SKM-1 treated with dmso at 0.1 percent for 144 hours (cell line): ENCODE measurements around the gene PLA2G6.

Experiments
- DNase-seq: peaks from one replicate; lab custom pipeline; 2025; ENCODE audit not compliant: unreplicated experiment; lab: John Stamatoyannopoulos, UW

The PLA2G6 gene

GRCh38 chr22:38214302-38215056, 32.8 kb upstream of the PLA2G6 start:
- DNase-seq = no peak

DNA sequence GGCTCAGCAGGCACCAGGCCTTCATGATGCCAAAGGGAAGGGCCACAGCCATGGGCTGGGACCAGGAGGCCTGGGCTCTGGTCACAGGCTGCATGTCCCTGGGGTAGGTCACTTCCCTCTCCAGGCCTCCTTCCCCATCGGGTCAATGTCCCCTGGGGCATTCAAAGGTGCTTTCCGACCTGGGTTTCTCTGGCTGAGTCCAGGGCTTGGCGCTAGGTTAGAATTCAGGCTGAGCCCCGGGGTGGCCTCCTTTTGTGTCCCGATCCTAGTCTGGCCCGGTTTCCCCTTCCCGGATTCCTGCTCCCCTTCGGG, 32.3 kb upstream of the PLA2G6 start:
- DNase-seq = no peak

DNA sequence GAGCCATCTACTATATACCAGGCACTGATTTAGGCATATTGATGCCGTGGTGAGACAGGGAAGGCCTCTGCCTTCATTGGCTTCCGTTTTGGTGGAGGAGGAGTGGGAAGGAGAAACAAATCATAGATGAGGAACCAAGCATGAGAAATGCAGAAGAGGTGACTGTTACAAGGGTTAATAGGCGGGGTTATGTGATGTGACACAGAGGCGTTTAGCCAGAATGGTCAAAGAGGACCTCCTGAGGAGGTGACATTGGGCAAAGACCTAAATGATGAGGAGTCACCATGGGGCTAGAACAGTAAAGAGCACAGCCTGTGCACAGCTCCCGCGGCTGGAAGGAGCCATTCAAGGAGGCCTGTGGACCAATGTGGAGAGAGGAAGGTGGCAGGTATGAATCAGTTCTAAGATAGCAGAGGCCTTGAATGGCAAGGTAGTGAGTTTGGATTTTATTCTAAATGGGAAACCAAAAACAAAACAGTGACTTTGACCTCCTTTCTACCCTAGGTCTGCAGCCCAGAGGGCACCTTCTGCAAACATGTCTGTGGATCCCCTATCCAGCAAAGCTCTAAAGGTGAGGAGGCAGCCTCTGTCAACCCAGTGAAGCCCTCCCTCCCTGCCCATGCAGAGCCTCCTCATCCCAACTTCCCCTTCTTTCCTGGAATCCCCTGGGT, 31.8 kb upstream of the PLA2G6 start:
- peak; percentile 58 for DNase-seq

DNA sequence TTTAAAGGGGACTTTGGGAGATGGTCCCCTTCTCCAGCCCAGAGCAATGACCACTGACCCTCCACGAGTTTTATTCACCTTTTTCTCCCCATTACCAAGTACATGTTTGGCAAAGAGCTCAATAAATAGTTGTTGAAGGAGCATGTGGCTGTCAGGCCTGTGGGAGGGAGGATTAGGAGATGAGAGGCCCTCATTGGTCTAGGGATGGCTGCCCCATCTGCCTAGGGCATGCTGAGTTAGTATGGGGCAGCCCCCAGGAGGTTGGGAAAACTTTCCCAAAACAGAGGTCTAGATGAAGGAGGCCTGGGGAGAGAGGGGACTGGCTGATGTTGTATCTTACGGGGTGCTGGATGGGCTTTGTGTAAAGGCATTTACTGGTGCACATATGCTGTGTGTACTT, 30.8 kb upstream of the PLA2G6 start:
- no peak for DNase-seq

- DNase-seq = no peak
Observed at GRCh38 chr22:38211556-38211955, 29.9 kb upstream of the PLA2G6 start.

DNA sequence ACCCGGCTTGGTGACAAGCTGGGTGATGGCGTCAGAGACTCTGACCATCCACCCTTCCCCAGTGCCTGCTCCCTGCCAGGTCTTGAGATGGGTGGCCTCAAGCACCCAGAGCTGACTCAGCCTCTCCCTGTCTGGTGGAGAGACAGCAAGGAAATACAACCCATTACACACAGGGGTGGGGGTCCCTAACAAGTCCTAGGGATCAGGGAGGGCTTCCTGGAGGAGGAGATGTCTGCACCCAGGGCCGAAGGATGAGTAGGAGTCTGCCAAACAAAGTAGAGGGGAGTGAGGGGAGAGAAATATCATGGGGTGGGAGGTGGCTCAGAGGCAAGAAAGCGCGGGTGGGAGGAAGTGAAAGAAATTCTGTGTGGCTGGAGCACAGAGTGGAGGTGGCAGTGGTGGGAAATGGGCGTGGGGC, 26.9 kb upstream of the PLA2G6 start:
- no peak for DNase-seq

GRCh38 chr22:38207898-38208432, 26.3 kb upstream of the PLA2G6 start:
- no peak for DNase-seq

- DNase-seq = no peak
Observed at GRCh38 chr22:38205261-38206128, 23.9 kb upstream of the PLA2G6 start.

DNA sequence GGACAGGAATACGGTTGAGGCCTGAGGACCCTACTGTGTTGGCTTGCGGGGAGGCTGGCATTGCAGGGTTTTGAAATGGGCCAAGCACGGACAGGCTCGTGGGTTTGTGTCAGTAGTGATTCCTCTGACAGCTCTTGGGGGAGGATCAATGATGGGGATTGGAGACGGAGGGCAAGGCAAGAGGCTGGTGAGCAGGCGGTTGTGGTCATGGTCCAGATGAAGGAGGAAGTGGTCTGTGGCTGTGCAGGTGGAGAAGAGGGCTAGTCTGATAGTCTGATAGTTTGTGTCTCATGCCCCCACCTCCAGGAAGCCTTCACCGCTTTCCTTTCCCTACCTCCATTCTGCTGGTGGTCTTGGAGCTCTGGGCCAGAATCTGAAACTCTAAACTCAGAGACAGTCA, 23.2 kb upstream of the PLA2G6 start:
- DNase-seq = peak; percentile 28

DNA sequence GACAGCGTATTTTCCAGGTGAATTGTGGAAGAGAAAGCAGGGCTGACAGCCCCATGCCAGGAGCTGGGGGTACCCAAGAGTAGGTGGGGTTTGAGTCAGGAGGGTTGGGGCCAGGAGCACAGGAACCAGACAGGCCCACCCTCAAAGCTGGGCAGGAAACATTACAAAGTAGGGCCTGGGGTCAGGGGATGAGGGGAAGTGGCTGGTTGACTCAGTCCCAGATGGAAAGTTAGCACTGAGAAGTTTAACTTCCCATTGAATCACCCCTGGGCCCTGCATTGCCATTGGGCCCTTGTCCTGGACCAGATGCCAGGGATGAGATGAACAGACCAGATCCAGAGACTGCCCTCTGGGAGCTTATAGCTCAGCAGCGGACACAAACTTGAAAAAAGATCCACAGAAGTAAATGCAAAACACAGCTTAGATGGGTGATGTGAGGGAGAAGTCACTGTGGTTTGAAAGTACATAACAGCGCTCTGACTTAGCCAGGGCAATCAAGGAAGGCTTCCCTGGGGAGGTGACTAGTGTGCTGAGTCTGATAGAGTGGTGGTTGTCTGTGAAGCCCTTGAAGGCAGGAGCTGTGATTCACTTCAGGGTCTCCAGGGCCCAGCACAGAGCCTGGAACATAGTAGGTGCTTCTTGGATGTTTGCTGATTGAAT, 22.4 kb upstream of the PLA2G6 start:
- DNase-seq = no peak

- no peak for DNase-seq
Observed at GRCh38 chr22:38203090-38203810, 21.6 kb upstream of the PLA2G6 start.

DNA sequence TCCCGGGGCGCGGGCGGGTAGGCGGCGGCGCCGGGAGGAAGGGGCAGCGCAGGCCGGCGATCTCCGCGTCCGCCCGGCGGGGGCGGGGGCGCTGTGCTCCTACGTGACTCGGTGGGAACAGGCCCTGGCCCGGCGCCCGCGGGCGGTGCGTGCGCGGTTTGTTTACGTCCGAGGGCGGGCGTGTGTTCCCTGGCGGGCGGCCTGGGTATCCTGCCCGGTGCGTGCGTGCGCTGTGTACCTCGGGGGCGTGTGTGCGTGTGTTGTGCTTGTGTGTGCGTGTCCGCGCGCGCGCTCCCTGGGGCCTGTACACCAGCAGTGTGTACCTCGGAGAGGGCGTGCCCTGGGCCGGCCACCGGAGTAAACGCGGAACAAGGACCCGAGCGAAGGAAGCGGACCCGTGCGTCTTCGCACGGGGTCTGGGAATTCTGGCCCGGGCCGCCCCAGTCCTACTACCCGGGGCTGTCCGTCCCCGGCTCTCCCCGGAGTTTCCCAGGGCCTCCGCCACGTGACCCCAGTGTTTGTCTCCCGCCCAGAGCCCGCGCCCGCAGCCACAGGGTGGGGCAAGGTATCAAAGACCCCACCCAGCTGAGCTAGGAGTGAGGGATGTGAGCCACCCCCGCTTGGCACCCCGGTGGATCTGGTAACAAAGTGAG, 20.9 kb upstream of the PLA2G6 start:
- peak; percentile 44 for DNase-seq

DNA sequence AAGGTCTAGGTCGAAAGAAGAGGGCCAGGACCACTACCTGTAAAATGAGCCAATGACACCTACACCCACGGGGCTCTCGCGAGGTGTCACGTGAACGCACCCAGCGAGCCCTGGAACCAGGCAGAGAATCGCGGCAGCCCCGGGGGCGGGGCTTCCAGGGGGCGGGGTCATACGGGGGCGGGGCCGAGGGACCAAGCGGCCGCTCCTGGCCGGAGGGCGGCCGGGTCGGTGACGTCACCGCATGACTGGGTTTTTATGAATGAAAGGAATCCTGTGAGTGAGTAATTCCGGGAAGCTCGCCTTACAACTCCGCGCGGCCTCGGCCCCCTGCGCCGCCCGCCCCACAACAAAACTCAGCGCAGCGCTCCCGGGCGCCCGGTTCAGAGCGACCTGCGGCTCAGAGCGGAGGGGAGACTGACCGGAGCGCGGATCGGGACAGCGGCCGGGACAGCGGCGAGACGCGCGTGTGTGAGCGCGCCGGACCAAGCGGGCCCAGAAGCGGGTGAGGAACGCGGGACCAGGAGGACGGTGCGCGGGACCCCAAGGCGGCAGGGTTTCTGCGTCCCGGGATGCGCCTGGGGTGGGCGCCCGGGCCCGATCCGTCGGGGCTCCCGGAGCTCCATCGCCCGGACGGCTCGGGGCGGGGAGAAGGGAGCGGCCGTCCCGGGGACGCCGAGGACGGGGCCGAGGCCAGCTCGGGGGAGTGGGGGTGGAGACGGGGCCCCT, 20.2 kb upstream of the PLA2G6 start, which contains the start of gene MAFF:
Gene MAFF (plus strand): TSS at position 284 of the 726 bp plus-strand sequence. CDS start 11,860 bp downstream, outside the sequence.
- DNase-seq = peak; percentile 86

GRCh38 chr22:38201371-38201710, 19.7 kb upstream of the PLA2G6 start:
- DNase-seq = no peak

DNA sequence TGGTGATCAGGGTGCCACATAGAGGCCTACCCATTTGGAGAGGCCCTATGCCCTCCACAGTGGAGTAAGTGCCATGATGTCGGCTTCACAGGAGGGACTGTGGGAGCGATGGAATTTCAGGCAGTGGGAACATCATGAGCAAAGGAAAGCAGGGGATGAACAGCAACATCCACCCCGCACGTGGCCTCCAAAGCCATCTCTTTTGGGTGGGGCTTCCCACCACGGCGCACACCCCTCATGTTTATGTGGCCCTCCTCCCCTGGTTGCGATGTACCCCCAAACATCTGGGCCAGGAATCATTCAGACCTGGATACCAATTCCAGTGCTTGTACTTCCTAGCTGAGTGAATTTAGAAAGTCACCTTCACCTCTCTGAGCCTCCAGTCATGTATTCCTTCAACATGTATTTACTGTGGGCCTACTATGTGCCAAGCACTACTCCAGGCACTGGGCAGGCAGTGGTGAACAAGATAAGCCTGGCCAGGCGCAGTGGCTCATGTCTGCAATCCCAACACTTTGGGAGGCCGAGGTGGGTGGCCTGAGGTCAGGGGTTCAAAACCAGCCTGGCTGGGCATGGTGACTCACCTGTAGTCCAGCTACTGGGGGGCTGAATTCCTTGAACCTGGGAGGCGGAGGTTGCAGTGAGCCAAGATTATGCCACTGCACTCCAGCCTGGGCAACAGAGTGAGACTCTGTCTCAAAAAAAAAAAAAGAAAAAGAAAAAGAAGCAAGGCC, 18.4 kb upstream of the PLA2G6 start:
- DNase-seq = no peak

GRCh38 chr22:38196791-38197419, 15.3 kb upstream of the PLA2G6 start:
- no peak for DNase-seq

GRCh38 chr22:38193580-38193979, 11.9 kb upstream of the PLA2G6 start:
- peak; percentile 93 for DNase-seq

DNA sequence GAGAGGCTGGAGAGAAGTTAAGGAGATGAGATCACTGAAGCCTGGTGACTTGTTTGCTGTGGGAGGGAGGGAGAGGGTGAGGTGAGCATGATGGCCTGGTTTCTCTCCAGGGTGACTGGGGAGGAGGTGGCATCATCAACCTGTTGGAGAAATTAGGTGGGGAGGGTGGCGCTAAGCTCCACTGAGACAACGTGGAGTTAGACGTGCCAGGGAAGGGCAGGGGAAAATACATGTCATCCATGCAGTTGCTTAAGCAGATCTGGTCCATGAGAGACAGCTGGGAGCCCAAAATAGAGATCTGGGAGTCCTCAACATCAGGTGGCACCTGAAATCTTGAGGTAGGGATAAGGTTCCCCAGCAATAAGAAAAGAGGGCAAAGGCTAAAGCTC, 10.8 kb upstream of the PLA2G6 start:
- DNase-seq = no peak
